Prostate gland (tissue), 2 donors: ENCODE measurements around the gene ATF7IP.
"Not testable (repeated sequence)": the region's sequence is repeated elsewhere in the genome, so short reads cannot be mapped to it uniquely, and the experiment has no call there.

Experiments used
- CTCF ChIP-seq, 4 experiments: fragments of 200-600 bp in 2 of 4; fragments of 450-650 bp in 2 of 4; sonication (generic) in 2 of 4; IDR thresholded peaks; 1 replicate in 3 of 4; 2 replicates in 1 of 4; pipeline ENCODE4 v1.5.1; 2016 to 2019; ENCODE audit warnings: antibody characterized with exemption in 4 of 4, mild to moderate bottlenecking in 2 of 4, moderate library complexity in 2 of 4
- POLR2AphosphoS5 ChIP-seq: sonication (generic); formaldehyde crosslinking; IDR thresholded peaks from one replicate; pipeline ENCODE4 v1.6.1; 2017; ENCODE audit warnings: antibody characterized with exemption

GRCh38 chr12:14401267-14401666 lies 35.8 kb downstream of the ATF7IP start:
- TF ChIP-seq CTCF (IDR thresholded peaks at IDR 0.05); POLR2AphosphoS5: not testable (repeated sequence)
